HEK293 (cell line): ENCODE data around the gene TMEM273.

ENCODE experiments used
- CTCF ChIP-seq: fragments of 450-650 bp; formaldehyde crosslinking; IDR thresholded peaks from 2 replicates; pipeline ENCODE4 v1.5.1; 2016; ENCODE audit warnings: missing biosample characterization, missing genetic modification characterization
- ZFP37 ChIP-seq: fragments of 450-650 bp; formaldehyde crosslinking; IDR thresholded peaks from 2 replicates; pipeline ENCODE4 v1.5.1; 2016; ENCODE audit warnings: missing biosample characterization, missing genetic modification characterization
- ZNF843 ChIP-seq: fragments of 450-650 bp; formaldehyde crosslinking; IDR thresholded peaks from 2 replicates; pipeline ENCODE4 v1.5.1; 2016; ENCODE audit warnings: missing biosample characterization, missing genetic modification characterization

GRCh38 chr10:49208996-49209395, 20.8 kb upstream of the TMEM273 start:
- no peak for TF ChIP-seq CTCF (tag by site-specific recombination)
- TF ChIP-seq ZNF843 (tag by site-specific recombination) = no peak
- TF ChIP-seq ZFP37 (tag by site-specific recombination) = no peak
